Stimulated activated CD8-positive, alpha-beta memory T cell treated with anti-CD3 and anti-CD28 coated beads, Interleukin-2, amount 100 ng/mL, for 48 hours (primary cell): ENCODE data around the gene DGCR6L.
A peak's percentile ranks its signal among the peaks of the same experiment; 100 is the strongest.
"Not testable (repeated sequence)": the region's sequence is repeated elsewhere in the genome, so short reads cannot be mapped to it uniquely, and the experiment has no call there.

Experiments
- DNase-seq, 2 donors: peaks; one replicate each; pipeline ENCODE4 v3.0.0-alpha.2; 2020; ENCODE audit warnings: low read depth in 2 of 2

DGCR6L gene

GRCh38 chr22:20275836-20276235 lies 44.0 kb downstream of the DGCR6L start:
- no peak for DNase-seq

GRCh38 chr22:20275325-20275724 lies 44.5 kb downstream of the DGCR6L start:
- DNase-seq: not testable (repeated sequence)

GRCh38 chr22:20274374-20274773 lies 45.5 kb downstream of the DGCR6L start:
- not testable (repeated sequence) for DNase-seq

GRCh38 chr22:20273758-20274181 lies 46.1 kb downstream of the DGCR6L start:
- DNase-seq: no peak

- DNase-seq: no peak
Measured at GRCh38 chr22:20272700-20273099, 47.2 kb downstream of the DGCR6L start.

- no peak for DNase-seq
Measured at GRCh38 chr22:20272174-20272573, 47.7 kb downstream of the DGCR6L start.

GRCh38 chr22:20271114-20271994 lies 48.5 kb downstream of the DGCR6L start:
- DNase-seq: no peak

- not testable (repeated sequence) for DNase-seq
Measured at GRCh38 chr22:20270190-20271113, 49.4 kb downstream of the DGCR6L start.

- DNase-seq: not testable (repeated sequence)
Measured at GRCh38 chr22:20269673-20270072, 50.2 kb downstream of the DGCR6L start.

- DNase-seq: not testable (repeated sequence)
Measured at GRCh38 chr22:20269201-20269600, 50.7 kb downstream of the DGCR6L start.

- DNase-seq: peak in 1 of 2 donors; percentile 36
Measured at GRCh38 chr22:20268279-20269012, 51.4 kb downstream of the DGCR6L start, which contains the start of gene RTN4R. Gene RTN4R, minus strand, starts transcription at chr22:20268318. Its CDS starts 226 bp downstream, at chr22:20268092.

- DNase-seq: no peak
Measured at GRCh38 chr22:20267441-20268278, 52.2 kb downstream of the DGCR6L start.

GRCh38 chr22:20266667-20267440 lies 53.0 kb downstream of the DGCR6L start:
- not testable (repeated sequence) for DNase-seq

GRCh38 chr22:20265772-20266666 lies 53.8 kb downstream of the DGCR6L start:
- DNase-seq: not testable (repeated sequence)

- DNase-seq: no peak
Measured at GRCh38 chr22:20264614-20265452, 55.0 kb downstream of the DGCR6L start.
